Activated naive CD4-positive, alpha-beta T cell treated with anti-CD3 and anti-CD28 coated beads, Interleukin-2, amount 50 U/mL, for 16 hours (primary cell): ENCODE data around the gene ATG101.
A peak's percentile ranks its signal among the peaks of the same experiment; 100 is the strongest.
"Not testable (repeated sequence)": the region's sequence is repeated elsewhere in the genome, so short reads cannot be mapped to it uniquely, and the experiment has no call there.

Source experiments
- DNase-seq: peaks from one replicate; pipeline ENCODE4 v3.0.0-alpha.2; 2020

Gene ATG101

GRCh38 chr12:52116222-52117125 is 46.7 kb downstream of the ATG101 start:
- DNase-seq: peak; percentile 70

GRCh38 chr12:52117806-52118475 is 48.2 kb downstream of the ATG101 start:
- not testable (repeated sequence) for DNase-seq

- peak; percentile 40 for DNase-seq
Measured at GRCh38 chr12:52119398-52120254, 49.8 kb downstream of the ATG101 start.

- DNase-seq: no peak
Measured at GRCh38 chr12:52120951-52121823, 51.4 kb downstream of the ATG101 start.

- peak; percentile 68 for DNase-seq
Measured at GRCh38 chr12:52121824-52122539, 52.2 kb downstream of the ATG101 start.

- DNase-seq: no peak
Measured at GRCh38 chr12:52122540-52122871, 52.7 kb downstream of the ATG101 start.

GRCh38 chr12:52122904-52123303 is 53.1 kb downstream of the ATG101 start:
- no peak for DNase-seq

- DNase-seq: no peak
Measured at GRCh38 chr12:52123487-52124186, 53.9 kb downstream of the ATG101 start.

- DNase-seq: no peak
Measured at GRCh38 chr12:52125476-52125900, 55.7 kb downstream of the ATG101 start.

- no peak for DNase-seq
Measured at GRCh38 chr12:52126050-52126604, 56.3 kb downstream of the ATG101 start.
